ENCODE data around the gene KCNE3.

DNA sequence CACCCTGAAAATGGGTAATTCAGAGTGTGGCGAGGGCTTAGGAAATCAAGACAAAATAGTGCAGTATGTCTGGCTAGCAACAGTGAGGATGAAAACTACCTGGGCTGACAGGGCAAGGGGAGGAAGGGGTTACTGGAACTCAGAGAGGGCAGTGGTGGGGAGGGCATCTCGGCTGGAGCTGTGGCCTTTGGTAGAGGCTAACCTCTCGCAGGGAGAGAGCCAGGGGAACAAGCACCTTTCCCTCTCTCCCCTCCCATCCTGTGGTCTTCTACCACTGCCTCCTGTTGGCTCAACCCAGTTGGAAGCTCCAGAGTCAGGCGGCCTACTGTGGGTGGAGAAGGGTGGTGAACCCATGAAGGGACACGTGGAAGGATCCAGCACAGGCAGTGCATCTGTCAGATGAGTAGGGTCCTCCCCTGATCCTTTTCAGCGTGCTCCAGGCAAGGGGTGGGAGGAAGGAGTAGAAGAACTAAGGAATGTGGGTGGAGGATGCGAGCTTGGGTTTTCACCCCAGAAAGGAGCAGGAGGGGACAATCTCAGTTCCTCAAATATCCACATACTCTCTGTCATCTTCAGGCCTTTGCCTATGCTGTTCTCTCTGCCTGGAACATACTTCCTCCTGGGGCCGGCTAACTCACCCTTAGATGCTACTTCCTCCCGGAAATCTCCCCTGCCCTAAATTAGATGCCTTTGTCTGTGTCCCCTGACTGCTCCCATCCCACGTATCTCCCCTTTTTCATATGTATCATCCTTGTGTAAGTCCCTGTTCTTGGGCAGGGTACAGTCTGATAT is 6.2 kb upstream of the KCNE3 start:
- TF ChIP-seq, protein P1, sequence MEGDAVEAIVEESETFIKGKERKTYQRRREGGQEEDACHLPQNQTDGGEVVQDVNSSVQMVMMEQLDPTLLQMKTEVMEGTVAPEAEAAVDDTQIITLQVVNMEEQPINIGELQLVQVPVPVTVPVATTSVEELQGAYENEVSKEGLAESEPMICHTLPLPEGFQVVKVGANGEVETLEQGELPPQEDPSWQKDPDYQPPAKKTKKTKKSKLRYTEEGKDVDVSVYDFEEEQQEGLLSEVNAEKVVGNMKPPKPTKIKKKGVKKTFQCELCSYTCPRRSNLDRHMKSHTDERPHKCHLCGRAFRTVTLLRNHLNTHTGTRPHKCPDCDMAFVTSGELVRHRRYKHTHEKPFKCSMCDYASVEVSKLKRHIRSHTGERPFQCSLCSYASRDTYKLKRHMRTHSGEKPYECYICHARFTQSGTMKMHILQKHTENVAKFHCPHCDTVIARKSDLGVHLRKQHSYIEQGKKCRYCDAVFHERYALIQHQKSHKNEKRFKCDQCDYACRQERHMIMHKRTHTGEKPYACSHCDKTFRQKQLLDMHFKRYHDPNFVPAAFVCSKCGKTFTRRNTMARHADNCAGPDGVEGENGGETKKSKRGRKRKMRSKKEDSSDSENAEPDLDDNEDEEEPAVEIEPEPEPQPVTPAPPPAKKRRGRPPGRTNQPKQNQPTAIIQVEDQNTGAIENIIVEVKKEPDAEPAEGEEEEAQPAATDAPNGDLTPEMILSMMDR (IDR thresholded peaks at IDR 0.05) = no peak
- no peak for TF ChIP-seq POLR2A (IDR thresholded peaks at IDR 0.05)
